HG02938 (cell line): ENCODE data around the gene FAM24A.
A peak's percentile ranks its signal among the peaks of the same experiment; 100 is the strongest.

Source experiments
- ATAC-seq: cut with Tn5 transposase; IDR thresholded peaks from one replicate; pipeline ENCODE4 v1.9.1; 2021; ENCODE audit warnings: mild to moderate bottlenecking, moderate library complexity; ENCODE audit not compliant: unreplicated experiment

Gene FAM24A

GRCh38 chr10:122930140-122930539, 19.7 kb downstream of the FAM24A start:
- no peak for ATAC-seq

- no peak for ATAC-seq
Measured at GRCh38 chr10:122931088-122931906, 20.9 kb downstream of the FAM24A start.

- no peak for ATAC-seq
Measured at GRCh38 chr10:122939133-122939855, 28.9 kb downstream of the FAM24A start.

GRCh38 chr10:122939856-122940543, 29.6 kb downstream of the FAM24A start:
- no peak for ATAC-seq

DNA sequence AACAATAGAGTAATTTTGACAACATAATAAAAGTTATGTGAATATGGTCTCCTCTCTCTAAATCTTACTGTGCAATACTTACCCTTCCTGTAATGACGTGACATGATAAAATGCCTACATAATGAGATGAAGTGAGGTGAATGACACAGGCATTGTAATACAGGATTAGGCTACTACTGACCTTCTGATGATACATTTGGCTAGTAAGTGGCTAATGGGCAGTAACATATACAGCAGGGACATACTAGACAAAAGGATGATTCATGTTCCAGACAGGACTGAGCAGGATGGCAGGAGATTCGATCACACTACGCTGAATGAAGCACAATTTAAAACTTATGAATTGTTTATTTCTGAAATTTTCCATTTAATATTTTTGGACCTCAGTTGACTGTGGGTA, 38.9 kb downstream of the FAM24A start:
- ATAC-seq: no peak

DNA sequence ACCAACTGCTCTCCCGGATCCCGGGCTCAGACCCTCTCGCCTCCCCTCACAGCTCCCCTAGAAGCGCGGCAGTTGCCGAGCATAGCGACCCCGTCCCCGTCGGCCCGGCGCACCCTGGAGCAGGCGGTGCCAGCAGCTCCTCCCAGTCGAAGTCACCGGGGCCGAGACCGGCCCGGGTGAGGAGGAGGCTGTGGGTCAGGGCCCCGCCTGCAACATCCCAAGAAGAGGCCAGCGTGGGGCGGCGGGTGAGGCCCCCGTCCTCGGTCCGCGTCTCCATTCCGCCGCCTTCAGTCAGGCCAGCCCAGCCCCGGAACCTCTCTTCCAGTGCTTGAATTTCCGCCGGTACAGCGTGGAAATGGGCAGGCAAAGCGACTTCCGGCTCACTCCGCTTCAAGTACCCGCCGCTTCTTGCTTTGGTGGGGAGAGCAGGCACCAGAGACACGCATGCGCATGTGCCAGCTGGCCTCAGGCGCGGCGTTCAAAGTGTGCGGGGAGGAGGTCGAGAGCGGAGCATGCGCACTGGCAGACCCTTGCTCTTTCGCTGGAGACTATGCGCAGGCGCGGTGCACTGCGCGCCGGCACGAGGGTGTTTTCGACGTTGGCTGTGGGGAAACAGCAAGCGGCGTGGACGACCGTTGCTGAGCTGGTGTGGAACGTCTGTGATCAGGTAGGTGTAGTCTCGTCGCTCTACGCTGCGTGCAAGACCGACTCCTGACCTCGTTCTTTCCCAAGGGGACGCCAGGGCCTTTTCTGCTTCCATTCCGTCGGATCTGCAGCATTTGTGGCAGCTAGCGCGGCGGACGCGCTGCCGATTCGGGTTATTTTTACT, 43.7 kb downstream of the FAM24A start, which contains the start of gene C10orf88:
C10orf88 (minus strand) TSS at position 326 of the 829 bp plus-strand sequence; CDS start at position 277, 49 bp downstream.
- ATAC-seq: peak; percentile 99

DNA sequence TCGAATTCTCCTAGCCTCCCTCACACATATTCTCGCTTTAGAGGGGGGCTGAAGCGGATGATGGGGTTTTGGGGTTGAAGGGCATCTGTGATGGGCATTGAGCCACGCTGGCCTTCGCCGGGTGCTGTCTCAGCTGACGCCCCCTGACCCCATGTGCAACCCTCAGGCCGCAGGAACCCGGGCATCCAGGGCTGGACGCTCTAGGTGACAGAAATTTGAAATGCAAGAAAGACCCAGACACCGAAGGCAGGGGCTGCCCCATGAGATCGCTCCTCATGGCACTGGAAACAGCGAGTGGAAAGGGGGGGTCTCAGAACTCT, 44.3 kb downstream of the FAM24A start:
- ATAC-seq: no peak

- no peak for ATAC-seq
Measured at GRCh38 chr10:122955892-122956291, 45.5 kb downstream of the FAM24A start.

DNA sequence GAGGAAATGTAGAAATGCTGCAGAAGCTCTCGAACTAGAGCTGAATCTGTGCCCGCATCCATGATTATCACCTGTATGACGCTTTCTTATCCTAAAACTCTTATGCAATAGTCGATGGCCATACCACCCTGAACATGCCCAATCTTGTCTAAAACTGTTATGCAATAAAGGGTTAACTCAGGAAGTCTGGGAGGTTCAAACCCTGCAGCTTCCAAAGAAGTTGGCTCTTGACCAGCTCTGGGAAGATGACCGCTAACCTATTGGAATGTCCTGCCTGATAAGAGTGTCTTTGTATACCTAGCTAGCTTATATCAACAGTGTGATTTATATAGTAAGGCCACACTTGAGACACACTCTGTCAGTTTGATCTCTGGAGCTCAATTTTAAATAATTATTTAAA, 47.1 kb downstream of the FAM24A start:
- no peak for ATAC-seq

GRCh38 chr10:122962405-122962804, 52.0 kb downstream of the FAM24A start:
- ATAC-seq: no peak
